C1 segment of cervical spinal cord (tissue), 14 donors: ENCODE measurements around the gene NKIRAS2.
"Not testable (repeated sequence)": the region's sequence is repeated elsewhere in the genome, so short reads cannot be mapped to it uniquely, and the experiment has no call there.

ENCODE experiments used
- DNase-seq, 14 donors: peaks; one replicate each; lab custom pipeline; 2025; lab: John Stamatoyannopoulos, UW

NKIRAS2 gene

GRCh38 chr17:41998497-41998896 lies 21.4 kb upstream of the NKIRAS2 start:
- no peak for DNase-seq

- no peak for DNase-seq
These were observed 19.3 kb upstream of the NKIRAS2 start for GRCh38 chr17:42000413-42001133.

- DNase-seq = no peak
These were observed 18.2 kb upstream of the NKIRAS2 start for GRCh38 chr17:42001729-42002128.

GRCh38 chr17:42002175-42002791 lies 17.6 kb upstream of the NKIRAS2 start:
- DNase-seq = no peak

GRCh38 chr17:42002792-42003301 lies 17.0 kb upstream of the NKIRAS2 start:
- peak in 1 of 14 donors; percentile 24 for DNase-seq

GRCh38 chr17:42005166-42005565 lies 14.7 kb upstream of the NKIRAS2 start:
- no peak for DNase-seq

- DNase-seq = peak in 11 of 14 donors; percentile 10 to 54 (median 38)
These were observed 10.7 kb upstream of the NKIRAS2 start for GRCh38 chr17:42009170-42009569.

- DNase-seq = not testable (repeated sequence)
These were observed 9.6 kb upstream of the NKIRAS2 start for GRCh38 chr17:42010266-42010680.

GRCh38 chr17:42010898-42011516 lies 8.9 kb upstream of the NKIRAS2 start:
- no peak for DNase-seq

- not testable (repeated sequence) for DNase-seq
These were observed 7.5 kb upstream of the NKIRAS2 start for GRCh38 chr17:42012363-42012762.

- not testable (repeated sequence) for DNase-seq
These were observed 6.2 kb upstream of the NKIRAS2 start for GRCh38 chr17:42013740-42014139.

GRCh38 chr17:42016411-42016831 lies 3.5 kb upstream of the NKIRAS2 start:
- DNase-seq = peak in 8 of 14 donors; percentile 11 to 63 (median 42)

GRCh38 chr17:42016941-42017865 lies 2.7 kb upstream of the NKIRAS2 start, which contains the start of gene DNAJC7:
Gene DNAJC7 (minus strand): TSS chr17:42017439. CDS start chr17:42017416, 23 bp downstream.
- DNase-seq = peak; percentile 65 to 98 (median 86)

- peak in 1 of 14 donors; percentile 69 for DNase-seq
These were observed 2.1 kb upstream of the NKIRAS2 start for GRCh38 chr17:42017866-42018200.

GRCh38 chr17:42018339-42018738 lies 1.6 kb upstream of the NKIRAS2 start:
- DNase-seq = no peak

- DNase-seq = no peak
These were observed 902 bp upstream of the NKIRAS2 start for GRCh38 chr17:42018988-42019387.

- DNase-seq = not testable (repeated sequence)
These were observed 955 bp downstream of the NKIRAS2 start for GRCh38 chr17:42020845-42021244.

- peak in 5 of 14 donors; percentile 3 to 35 (median 25) for DNase-seq
These were observed 3.8 kb downstream of the NKIRAS2 start for GRCh38 chr17:42023524-42024349.

- DNase-seq = no peak
These were observed 5.3 kb downstream of the NKIRAS2 start for GRCh38 chr17:42025191-42025579.

- DNase-seq = no peak
These were observed 6.0 kb downstream of the NKIRAS2 start for GRCh38 chr17:42025936-42026335.
